Stimulated activated naive CD8-positive, alpha-beta T cell treated with anti-CD3 and anti-CD28 coated beads, Interleukin-15, amount 100 ng/mL, for 72 hours (primary cell): ENCODE results near the gene RAB11FIP4.

Experiments used
- ATAC-seq: fragments of 150-1000 bp; cut with Tn5 transposase; 2 replicates; pipeline ENCODE4 v1.10.0; 2021; ENCODE audit warnings: mild to moderate bottlenecking, moderate library complexity
- DNase-seq, 2 donors: peaks; one replicate each; pipeline ENCODE4 v3.0.0; 2021 to 2022
- H3K27ac Mint-ChIP-seq, 2 donors: one replicate each; pipeline ENCODE4 v1.8.0; 2022; ENCODE audit warnings: mild to moderate bottlenecking in 2 of 2, mixed read lengths in 2 of 2, moderate library complexity in 2 of 2
- H3K27me3 Mint-ChIP-seq: one replicate; pipeline ENCODE4 v1.8.0; 2022; ENCODE audit warnings: mixed read lengths
- H3K4me1 Mint-ChIP-seq: one replicate; pipeline ENCODE4 v1.8.0; 2022; ENCODE audit warnings: mild to moderate bottlenecking, mixed read lengths
- H3K4me3 Mint-ChIP-seq, 2 donors: one replicate each; pipeline ENCODE4 v1.8.0; 2022; ENCODE audit warnings: mild to moderate bottlenecking in 2 of 2, mixed read lengths in 2 of 2, moderate library complexity in 1 of 2
- H3K9me3 Mint-ChIP-seq, 2 donors: one replicate each; pipeline ENCODE4 v1.8.0; 2022; ENCODE audit warnings: mixed read lengths in 2 of 2

Gene RAB11FIP4

GRCh38 chr17:31452561-31453110 is 61.2 kb downstream of the RAB11FIP4 start:
- Mint-ChIP-seq H3K9me3 (no peaks in the 10 kb centered on the region), H3K4me1 (peaks cover 7% of the 10 kb centered on the region), H3K27me3 (no peaks in the 10 kb centered on the region), H3K4me3 (no peak overlapping the region), H3K27ac (no peak overlapping the region)
- DNase-seq, result no peak
- ATAC-seq, result no peak

- H3K4me1 Mint-ChIP-seq, result peaks cover 7% of the 10 kb centered on the region
- DNase-seq (no peak), ATAC-seq (no peak)
- peak overlapping the region in 1 of 2 donors; percentile 79 for H3K27ac Mint-ChIP-seq
- H3K4me3 Mint-ChIP-seq, result no peak overlapping the region
- no peaks in the 10 kb centered on the region for H3K27me3 Mint-ChIP-seq
- no peaks in the 10 kb centered on the region for H3K9me3 Mint-ChIP-seq
Observed at GRCh38 chr17:31453896-31454295, 62.4 kb downstream of the RAB11FIP4 start.

- Mint-ChIP-seq H3K27ac (no peak overlapping the region), H3K4me1 (peaks cover 2% of the 10 kb centered on the region), H3K27me3 (no peaks in the 10 kb centered on the region), H3K4me3 (no peak overlapping the region), H3K9me3 (no peaks in the 10 kb centered on the region)
- ATAC-seq (no peak), DNase-seq (no peak)
Observed at GRCh38 chr17:31456814-31457213, 65.3 kb downstream of the RAB11FIP4 start.

- Mint-ChIP-seq H3K4me1 (no peaks in the 10 kb centered on the region), H3K27me3 (no peaks in the 10 kb centered on the region), H3K4me3 (no peak overlapping the region), H3K9me3 (no peaks in the 10 kb centered on the region), H3K27ac (peak overlapping the region in 1 of 2 donors; percentile 66)
- ATAC-seq, result no peak
- DNase-seq, result no peak
Observed at GRCh38 chr17:31457391-31458234, 66.1 kb downstream of the RAB11FIP4 start.

- DNase-seq (no peak), ATAC-seq (no peak)
- H3K27ac Mint-ChIP-seq, result no peak overlapping the region
- no peak overlapping the region for H3K4me3 Mint-ChIP-seq
- H3K4me1 Mint-ChIP-seq, result no peaks in the 10 kb centered on the region
- no peaks in the 10 kb centered on the region for H3K9me3 Mint-ChIP-seq
- H3K27me3 Mint-ChIP-seq, result no peaks in the 10 kb centered on the region
Observed at GRCh38 chr17:31458829-31459228, 67.4 kb downstream of the RAB11FIP4 start.

GRCh38 chr17:31459716-31460115 is 68.2 kb downstream of the RAB11FIP4 start:
- H3K27me3 Mint-ChIP-seq, result no peaks in the 10 kb centered on the region
- H3K27ac Mint-ChIP-seq, result no peak overlapping the region
- no peaks in the 10 kb centered on the region for H3K4me1 Mint-ChIP-seq
- no peak overlapping the region for H3K4me3 Mint-ChIP-seq
- no peaks in the 10 kb centered on the region for H3K9me3 Mint-ChIP-seq
- ATAC-seq (no peak), DNase-seq (no peak)

GRCh38 chr17:31460226-31460721 is 68.8 kb downstream of the RAB11FIP4 start:
- H3K4me3 Mint-ChIP-seq, result no peak overlapping the region

GRCh38 chr17:31461227-31461810 is 69.8 kb downstream of the RAB11FIP4 start:
- Mint-ChIP-seq H3K27ac (peak overlapping the region in 1 of 2 donors; percentile 68), H3K4me3 (no peak overlapping the region), H3K9me3 (no peaks in the 10 kb centered on the region), H3K27me3 (no peaks in the 10 kb centered on the region), H3K4me1 (no peaks in the 10 kb centered on the region)
- no peak for ATAC-seq
- no peak for DNase-seq

More at GRCh38 chr17:31460226-31460721, 68.8 kb downstream of the RAB11FIP4 start:
- no peaks in the 10 kb centered on the region for H3K4me1 Mint-ChIP-seq
- ATAC-seq (no peak), DNase-seq (no peak)
- no peak overlapping the region for H3K27ac Mint-ChIP-seq
- H3K9me3 Mint-ChIP-seq, result no peaks in the 10 kb centered on the region
- H3K27me3 Mint-ChIP-seq, result no peaks in the 10 kb centered on the region

- no peaks in the 10 kb centered on the region for H3K27me3 Mint-ChIP-seq
- H3K9me3 Mint-ChIP-seq, result no peaks in the 10 kb centered on the region
- H3K4me3 Mint-ChIP-seq, result no peak overlapping the region
- no peak for DNase-seq
- H3K4me1 Mint-ChIP-seq, result peaks cover 3% of the 10 kb centered on the region
- H3K27ac Mint-ChIP-seq, result no peak overlapping the region
- no peak for ATAC-seq
Observed at GRCh38 chr17:31462261-31462660, 70.8 kb downstream of the RAB11FIP4 start.

GRCh38 chr17:31466096-31466760 is 74.8 kb downstream of the RAB11FIP4 start:
- ATAC-seq, result no peak
- Mint-ChIP-seq H3K9me3 (no peaks in the 10 kb centered on the region), H3K27me3 (no peaks in the 10 kb centered on the region), H3K4me3 (no peak overlapping the region), H3K27ac (no peak overlapping the region), H3K4me1 (peaks cover 35% of the 10 kb centered on the region)
- no peak for DNase-seq

GRCh38 chr17:31467502-31468256 is 76.2 kb downstream of the RAB11FIP4 start:
- H3K4me1 Mint-ChIP-seq, result peaks cover 37% of the 10 kb centered on the region
- ATAC-seq (no peak), DNase-seq (no peak)
- H3K9me3 Mint-ChIP-seq, result no peaks in the 10 kb centered on the region
- H3K27ac Mint-ChIP-seq, result peak overlapping the region in 1 of 2 donors; percentile 27
- no peak overlapping the region for H3K4me3 Mint-ChIP-seq
- H3K27me3 Mint-ChIP-seq, result peaks cover 7% of the 10 kb centered on the region

- Mint-ChIP-seq H3K4me1 (peaks cover 37% of the 10 kb centered on the region), H3K27ac (no peak overlapping the region), H3K4me3 (no peak overlapping the region), H3K27me3 (peaks cover 8% of the 10 kb centered on the region), H3K9me3 (no peaks in the 10 kb centered on the region)
- peak; percentile 37 for ATAC-seq
- no peak for DNase-seq
Observed at GRCh38 chr17:31469959-31470358, 78.5 kb downstream of the RAB11FIP4 start.

GRCh38 chr17:31470592-31470991 is 79.1 kb downstream of the RAB11FIP4 start:
- H3K27me3 Mint-ChIP-seq, result peaks cover 8% of the 10 kb centered on the region
- peaks cover 37% of the 10 kb centered on the region for H3K4me1 Mint-ChIP-seq
- H3K9me3 Mint-ChIP-seq, result no peaks in the 10 kb centered on the region
- no peak for DNase-seq
- no peak overlapping the region for H3K27ac Mint-ChIP-seq
- H3K4me3 Mint-ChIP-seq, result no peak overlapping the region
- no peak for ATAC-seq

GRCh38 chr17:31472137-31472536 is 80.7 kb downstream of the RAB11FIP4 start:
- ATAC-seq (no peak), DNase-seq (no peak)
- Mint-ChIP-seq H3K27ac (no peak overlapping the region), H3K9me3 (no peaks in the 10 kb centered on the region), H3K4me3 (no peak overlapping the region), H3K27me3 (peaks cover 8% of the 10 kb centered on the region), H3K4me1 (peaks cover 35% of the 10 kb centered on the region)
